GM12801 (cell line): ENCODE data around the gene NCOA7.

Experiments used
- TF ChIP-seq, protein P1 (sequence below): IDR thresholded peaks from one replicate; pipeline ENCODE4 v1.5.1; 2011; ENCODE audit warnings: control low read depth; ENCODE audit not compliant: insufficient read length; ENCODE audit errors: extremely low read depth

The NCOA7 gene

DNA sequence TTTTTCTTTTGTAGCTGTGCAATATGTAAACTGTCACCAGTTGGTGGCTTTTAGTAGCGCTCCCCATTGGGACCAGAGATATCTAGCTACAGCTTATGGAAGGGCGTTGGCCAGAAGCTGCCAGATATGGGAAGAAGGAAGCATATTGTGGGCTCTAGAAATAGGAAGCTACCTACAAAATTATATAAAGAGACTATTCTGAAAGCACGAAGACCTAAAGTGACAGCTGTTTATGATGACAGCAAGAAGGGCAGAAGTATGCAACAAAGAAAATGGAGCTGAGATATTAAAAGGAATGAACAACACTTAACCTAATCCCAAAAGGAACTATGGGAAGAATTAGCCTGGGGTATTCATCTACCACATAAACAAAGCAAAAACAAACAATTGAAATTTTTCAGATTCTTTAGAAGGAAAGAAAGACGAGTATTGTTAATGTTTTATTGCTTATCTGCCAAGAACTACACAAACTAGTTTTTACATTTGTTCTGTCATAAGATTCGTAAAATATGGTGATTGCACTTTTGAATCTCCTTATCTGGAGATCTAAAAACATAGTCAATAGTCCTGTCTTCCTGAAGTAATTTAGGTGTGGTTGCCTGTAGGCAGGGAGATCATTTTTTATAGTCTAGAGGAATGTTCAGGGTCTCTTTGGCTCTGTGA, 81.6 kb downstream of the NCOA7 start:
- TF ChIP-seq, protein P1, sequence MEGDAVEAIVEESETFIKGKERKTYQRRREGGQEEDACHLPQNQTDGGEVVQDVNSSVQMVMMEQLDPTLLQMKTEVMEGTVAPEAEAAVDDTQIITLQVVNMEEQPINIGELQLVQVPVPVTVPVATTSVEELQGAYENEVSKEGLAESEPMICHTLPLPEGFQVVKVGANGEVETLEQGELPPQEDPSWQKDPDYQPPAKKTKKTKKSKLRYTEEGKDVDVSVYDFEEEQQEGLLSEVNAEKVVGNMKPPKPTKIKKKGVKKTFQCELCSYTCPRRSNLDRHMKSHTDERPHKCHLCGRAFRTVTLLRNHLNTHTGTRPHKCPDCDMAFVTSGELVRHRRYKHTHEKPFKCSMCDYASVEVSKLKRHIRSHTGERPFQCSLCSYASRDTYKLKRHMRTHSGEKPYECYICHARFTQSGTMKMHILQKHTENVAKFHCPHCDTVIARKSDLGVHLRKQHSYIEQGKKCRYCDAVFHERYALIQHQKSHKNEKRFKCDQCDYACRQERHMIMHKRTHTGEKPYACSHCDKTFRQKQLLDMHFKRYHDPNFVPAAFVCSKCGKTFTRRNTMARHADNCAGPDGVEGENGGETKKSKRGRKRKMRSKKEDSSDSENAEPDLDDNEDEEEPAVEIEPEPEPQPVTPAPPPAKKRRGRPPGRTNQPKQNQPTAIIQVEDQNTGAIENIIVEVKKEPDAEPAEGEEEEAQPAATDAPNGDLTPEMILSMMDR, result no peak

DNA sequence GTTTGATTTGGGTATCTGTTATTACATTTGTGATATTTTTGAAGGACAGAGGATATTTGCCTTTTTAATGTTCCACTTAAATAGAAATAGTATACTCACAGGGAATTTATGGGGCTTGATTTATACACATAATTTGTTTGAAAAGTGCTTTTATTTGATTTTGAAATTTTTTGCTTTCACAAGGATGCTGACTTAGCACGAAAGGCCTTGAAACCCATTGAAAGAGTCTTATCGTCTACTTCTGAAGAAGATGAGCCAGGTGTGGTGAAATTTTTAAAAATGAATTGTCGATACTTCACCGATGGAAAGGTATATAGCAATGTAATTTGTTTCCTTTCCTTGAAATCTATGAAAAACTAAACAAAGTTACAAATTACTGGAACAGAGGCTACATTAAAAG, 91.5 kb downstream of the NCOA7 start:
- TF ChIP-seq, protein P1, result no peak

DNA sequence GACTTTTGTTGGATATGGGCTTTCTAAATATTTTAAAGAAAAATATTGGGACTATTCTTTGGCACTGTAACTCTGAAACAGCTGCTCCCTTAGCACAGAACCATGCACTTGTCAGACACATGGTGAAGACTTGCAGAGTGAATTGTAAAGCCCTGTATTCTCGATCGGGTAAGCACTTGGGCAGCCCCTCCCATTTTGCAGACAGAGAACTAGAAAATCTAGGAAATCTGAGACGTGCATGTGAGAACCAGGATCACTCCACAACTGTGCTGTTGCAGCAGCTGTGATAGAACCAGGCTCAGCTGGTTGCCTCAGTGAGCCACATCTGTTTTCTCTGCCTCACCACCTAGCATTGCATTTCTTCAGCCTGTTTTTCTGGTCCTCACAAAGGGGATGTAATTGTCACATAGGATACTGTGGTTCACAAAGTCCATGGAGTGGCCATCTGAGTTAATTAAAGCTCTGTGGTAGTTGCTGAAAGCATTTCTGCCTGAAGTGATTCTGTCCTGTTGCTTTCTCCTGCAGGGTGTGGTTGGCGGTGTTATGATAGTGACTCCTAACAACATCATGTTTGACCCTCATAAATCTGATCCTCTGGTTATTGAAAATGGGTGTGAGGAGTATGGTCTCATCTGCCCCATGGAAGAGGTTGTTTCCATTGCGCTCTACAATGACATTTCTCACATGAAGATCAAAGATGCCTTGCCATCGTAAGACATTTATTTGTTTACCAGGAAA, 94.0 kb downstream of the NCOA7 start:
- TF ChIP-seq, protein P1, result no peak

DNA sequence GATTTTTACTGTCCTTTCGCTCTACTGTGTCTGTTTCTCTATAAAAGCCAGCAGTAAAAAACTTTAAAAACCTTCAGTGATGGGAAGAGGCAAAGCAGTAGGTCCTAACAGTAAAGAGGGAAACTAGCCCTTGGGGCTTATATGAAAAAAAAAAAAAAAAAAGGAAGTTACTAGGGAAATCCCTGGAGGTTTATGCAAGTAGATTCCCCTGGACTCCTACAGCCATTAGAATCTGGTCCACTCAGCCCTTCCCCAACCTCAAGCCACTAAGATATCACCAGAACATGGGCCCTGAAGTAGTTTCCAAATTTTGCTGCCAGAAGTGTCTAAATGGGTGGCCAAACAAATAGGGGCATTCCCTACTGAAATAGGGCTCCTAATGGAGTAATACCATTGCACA, 95.3 kb downstream of the NCOA7 start:
- TF ChIP-seq, protein P1, result no peak

DNA sequence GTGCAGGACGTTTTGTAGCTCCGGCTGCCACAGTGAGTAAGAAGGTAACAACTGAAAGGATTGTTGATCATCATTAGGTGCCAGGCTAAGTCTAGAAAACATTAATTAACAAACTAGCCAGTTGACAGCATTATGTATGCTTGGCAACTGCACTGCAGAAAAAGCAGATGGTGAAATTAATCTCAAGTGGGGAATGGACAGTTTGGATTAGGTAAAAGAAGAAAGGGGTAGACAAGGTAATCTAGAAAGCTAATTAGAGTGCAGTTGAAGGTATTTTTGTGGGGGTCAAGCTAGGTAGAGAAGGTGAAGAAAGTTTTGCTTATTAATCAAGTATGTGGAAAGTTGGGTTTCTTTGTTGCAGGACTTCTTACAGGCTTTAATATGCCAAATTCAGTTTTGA, 96.2 kb downstream of the NCOA7 start:
- TF ChIP-seq, protein P1, result no peak

DNA sequence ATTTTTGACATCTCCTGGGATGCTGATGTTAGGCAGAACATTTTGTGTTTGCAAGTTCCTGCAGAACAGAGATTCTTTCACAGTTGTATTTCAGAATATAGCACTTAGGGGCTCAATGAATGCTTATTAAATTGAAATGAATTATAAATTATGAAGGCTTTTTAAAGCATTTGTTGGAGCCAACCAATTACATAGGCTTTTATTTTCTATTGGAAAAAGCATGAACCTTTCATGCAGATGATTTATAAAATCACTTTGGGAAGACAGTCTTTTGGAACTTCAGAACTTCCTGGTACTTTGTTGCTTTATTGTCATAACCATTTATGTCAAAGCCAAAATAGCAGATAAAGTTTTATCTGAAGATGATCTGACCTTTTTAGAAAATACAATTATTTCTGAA, 96.6 kb downstream of the NCOA7 start:
- TF ChIP-seq, protein P1, result no peak

DNA sequence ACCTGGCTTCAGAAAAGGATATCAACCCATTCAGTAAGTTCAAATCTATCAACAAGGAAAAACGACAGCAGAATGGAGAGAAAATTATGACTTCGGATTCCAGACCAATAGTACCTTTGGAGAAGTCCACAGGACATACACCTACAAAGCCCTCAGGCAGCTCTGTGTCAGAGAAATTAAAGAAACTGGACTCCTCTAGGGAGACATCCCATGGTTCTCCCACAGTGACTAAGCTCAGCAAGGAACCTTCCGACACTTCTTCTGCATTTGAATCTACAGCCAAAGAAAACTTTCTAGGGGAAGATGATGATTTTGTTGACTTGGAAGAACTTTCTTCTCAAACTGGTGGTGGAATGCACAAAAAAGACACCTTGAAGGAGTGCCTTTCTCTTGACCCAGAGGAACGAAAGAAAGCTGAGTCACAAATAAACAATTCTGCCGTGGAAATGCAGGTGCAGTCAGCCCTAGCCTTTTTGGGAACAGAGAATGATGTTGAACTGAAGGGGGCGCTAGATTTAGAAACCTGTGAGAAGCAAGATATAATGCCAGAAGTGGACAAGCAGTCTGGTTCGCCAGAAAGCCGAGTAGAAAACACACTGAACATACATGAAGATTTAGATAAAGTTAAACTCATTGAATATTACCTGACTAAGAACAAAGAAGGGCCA, 98.4 kb downstream of the NCOA7 start:
- TF ChIP-seq, protein P1, result no peak
